ENCODE data around the gene PCBP4. TPM values are rescaled to one million over a fixed set of nuclear protein-coding genes. Genes with fewer than 3 reads are reported as not detected.

PCBP4 gene
- total RNA-seq, 1 experiment from 2014 or later, result 48.8 TPM

DNA sequence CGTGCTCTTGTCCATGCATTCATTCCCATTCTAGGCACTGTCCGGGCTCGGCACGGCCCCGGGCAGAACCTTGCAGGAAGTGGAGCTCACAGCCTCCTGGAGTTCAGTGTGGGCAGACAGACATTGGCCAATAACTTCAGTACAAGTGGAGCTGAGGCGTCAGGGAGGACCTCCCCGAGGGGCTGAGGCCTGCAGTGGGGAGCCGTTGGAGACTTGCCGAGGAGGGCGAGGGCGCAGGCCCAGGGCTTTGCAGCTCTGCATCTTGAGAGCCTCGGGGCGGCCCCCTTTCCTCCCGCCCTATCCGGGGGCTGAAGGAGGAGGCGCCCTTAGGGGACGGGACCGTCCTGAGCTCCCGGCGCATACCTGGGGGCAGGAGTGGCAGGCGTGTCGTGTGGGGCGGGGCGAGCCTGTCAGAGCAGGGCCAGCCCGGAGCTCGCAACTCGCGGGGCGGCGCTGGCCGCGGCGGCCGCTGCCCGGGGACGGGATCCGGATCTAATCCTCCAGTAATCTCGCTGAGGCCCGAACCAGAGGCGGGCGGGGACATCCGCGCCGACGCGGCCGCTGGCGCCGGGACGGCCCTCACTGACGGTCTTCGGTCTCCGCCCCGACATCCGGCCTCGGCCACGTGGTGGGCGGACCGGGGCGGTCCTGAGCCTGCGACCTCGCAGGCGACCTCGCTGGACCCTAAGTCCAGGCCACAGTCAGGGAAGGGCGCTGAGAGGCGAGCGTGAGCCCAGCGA is 15.8 kb upstream of the PCBP4 start, which contains the start of gene ACY1:
Gene ACY1 (plus strand): TSS at position 698 of the 740 bp plus-strand sequence. CDS start 530 bp downstream, outside the sequence.
- no peaks in the 10 kb centered on the region for H4K20me1 ChIP-seq (ENCODE audit: insufficient read depth)
- ChIA-PET POLR2A (interaction anchor here (0.8 to 4.3 kb wide), 12 partner anchors 9 to 598 kb away, joined by 3 to 47 read pairs (median 6); partner anchors contain the start of genes ABHD14A, ABHD14B, DUSP7 and MANF), CTCF (interaction anchor here (0.9 to 3.3 kb wide), 10 partner anchors 8 to 264 kb away, joined by 3 to 47 read pairs (median 7); partner anchors contain the start of genes ABHD14A, ABHD14B, PARP3 and RPL29), RAD21 (ENCODE audit: low non-redundant PET in 1 of 2, low total read pairs in 2 of 2, uncharacterized antibody in 2 of 2, unreplicated experiment in 2 of 2) (interaction anchor here (0.9 to 1.1 kb wide), 2 partner anchors 10 to 140 kb away, joined by 3 read pairs; no protein-coding TSS in a partner anchor)
- intact Hi-C loops (cut with micrococcal nuclease), result loop anchor here (5.0 kb wide), 1 partner anchor 266 kb away; no protein-coding TSS in a partner anchor
- H3K36me3 ChIP-seq (ENCODE audit: control insufficient read depth in 1 of 2, insufficient read depth in 2 of 2, low read length in 2 of 2), result no peaks in the 10 kb centered on the region
- no peaks in the 10 kb centered on the region for H3K9me3 ChIP-seq (ENCODE audit: control insufficient read depth in 1 of 2, insufficient read depth in 1 of 2, low read depth in 1 of 2, low read length in 2 of 2)
- H3K27ac ChIP-seq (ENCODE audit: low read depth, low read length), result peak within 1 kb of the TSS; percentile 82
- H3K4me2 ChIP-seq (ENCODE audit: low read length), result peak within 1 kb of the TSS; percentile 98
- H3K79me2 ChIP-seq (ENCODE audit: insufficient read depth, low read length), result peaks cover 12% of the 10 kb centered on the region
- no TSS peak for BruUV-seq (replicated peaks)
- H2AFZ ChIP-seq (ENCODE audit: low read depth, low read length, poor library complexity, severe bottlenecking), result no peak within 1 kb of the TSS
- peak within 1 kb of the TSS; percentile 79 for H3K9ac ChIP-seq (ENCODE audit: low read length)
- H3K27me3 ChIP-seq (ENCODE audit: insufficient read depth, low read length), result no peaks in the 10 kb centered on the region
- DNase-seq (ENCODE audit: low read depth, low spot score) (peak; percentile 57), ATAC-seq (peak; percentile 89)
- no peaks in the 10 kb centered on the region for H3K9me2 ChIP-seq (ENCODE audit: insufficient read depth)
- TF ChIP-seq ZFX (IDR thresholded peaks at IDR 0.05) (peak; percentile 77; the same call in 1 of the 2 replicates), POLR2A (IDR thresholded peaks at IDR 0.05; ENCODE audit: borderline replicate concordance, extremely low read depth, insufficient read depth, insufficient read length) (peak; percentile 18), TCF7L2 (IDR thresholded peaks at IDR 0.05; ENCODE audit: borderline replicate concordance, extremely low read depth, insufficient read depth, insufficient read length) (peak; percentile 12), EZH2 (IDR thresholded peaks at IDR 0.05) (no peak), POLR2AphosphoS5 (IDR thresholded peaks at IDR 0.05; ENCODE audit: low read depth, low read length) (peak; percentile 86)
- TF ChIP-seq, protein P1, sequence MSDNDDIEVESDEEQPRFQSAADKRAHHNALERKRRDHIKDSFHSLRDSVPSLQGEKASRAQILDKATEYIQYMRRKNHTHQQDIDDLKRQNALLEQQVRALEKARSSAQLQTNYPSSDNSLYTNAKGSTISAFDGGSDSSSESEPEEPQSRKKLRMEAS (IDR thresholded peaks at IDR 0.05), result no peak
- H3K4me1 ChIP-seq (ENCODE audit: control insufficient read depth in 1 of 2, insufficient read depth in 2 of 2, low read length in 2 of 2), result peaks cover 24 to 56% of the 10 kb centered on the region in 2 experiments
- H3K4me3 ChIP-seq (replicated peaks in 1 of 2; ENCODE audit: low read depth in 1 of 2, low read length in 2 of 2), result peak within 1 kb of the TSS; percentile 75 to 86
